Liver (tissue), 9 donors: ENCODE measurements around the gene MGAT5. TPM values are rescaled to one million over a fixed set of nuclear protein-coding genes. Genes with fewer than 3 reads are reported as not detected.

ENCODE experiments used
- DNase-seq: peaks from one replicate; pipeline ENCODE4 v3.0.0-alpha.2; 2017; ENCODE audit warnings: low spot score
- H3K27ac ChIP-seq, 2 donors: one replicate each; pipeline ENCODE4 v1.7.0; 2013; ENCODE audit warnings: inconsistent platforms in 2 of 2, low read length in 2 of 2, control low read depth in 1 of 2, low read depth in 1 of 2, mild to moderate bottlenecking in 1 of 2
- H3K27me3 ChIP-seq, 4 donors: one replicate each; pipeline versions ENCODE4 v1.6.1 to v1.7.0; 2013; ENCODE audit warnings: low read length in 3 of 4, inconsistent platforms in 1 of 4, mild to moderate bottlenecking in 1 of 4, moderate library complexity in 1 of 4; ENCODE audit not compliant: control insufficient read depth in 4 of 4, insufficient read depth in 4 of 4
- H3K36me3 ChIP-seq, 4 donors: one replicate each; pipeline versions ENCODE4 v1.6.1 to v1.7.0; 2013; ENCODE audit warnings: low read length in 3 of 4, mild to moderate bottlenecking in 3 of 4, low read depth in 1 of 4, moderate library complexity in 1 of 4; ENCODE audit not compliant: control insufficient read depth in 4 of 4, insufficient read depth in 3 of 4
- H3K4me1 ChIP-seq, 4 donors: one replicate each; pipeline versions ENCODE4 v1.6.1 to v1.7.0; 2013; ENCODE audit warnings: low read length in 3 of 4, mild to moderate bottlenecking in 3 of 4, moderate library complexity in 1 of 4; ENCODE audit not compliant: control insufficient read depth in 4 of 4, insufficient read depth in 4 of 4
- H3K4me3 ChIP-seq, 3 donors: one replicate each; pipeline versions ENCODE4 v1.6.1 to v1.7.0; 2013; ENCODE audit warnings: low read length in 3 of 3, control low read depth in 1 of 3, low read depth in 1 of 3, mild to moderate bottlenecking in 1 of 3
- H3K9ac ChIP-seq, 2 donors: one replicate each; pipeline ENCODE4 v1.7.0; 2013; ENCODE audit warnings: low read length in 2 of 2, mild to moderate bottlenecking in 2 of 2, moderate library complexity in 2 of 2, control low read depth in 1 of 2, low read depth in 1 of 2
- H3K9me3 ChIP-seq, 4 donors: one replicate each; pipeline versions ENCODE4 v1.6.1 to v1.7.0; 2013; ENCODE audit warnings: low read length in 3 of 4; ENCODE audit not compliant: control insufficient read depth in 4 of 4
- ATF3 ChIP-seq: IDR thresholded peaks from 2 replicates; pipeline ENCODE4 v1.6.1; 2016; ENCODE audit warnings: antibody characterized with exemption
- CTCF ChIP-seq: fragments of 150-350 bp; IDR thresholded peaks from 2 replicates; pipeline ENCODE4 v1.5.1; 2017; ENCODE audit warnings: improper control_type of control experiment, low read depth, low read length; ENCODE audit not compliant: missing input control
- HNF4G ChIP-seq: IDR thresholded peaks from 2 replicates; pipeline ENCODE4 v1.6.1; 2016; ENCODE audit warnings: antibody characterized with exemption
- MAX ChIP-seq: IDR thresholded peaks from 2 replicates; pipeline ENCODE4 v1.6.1; 2016; ENCODE audit warnings: antibody characterized with exemption
- NR2F2 ChIP-seq: IDR thresholded peaks from 2 replicates; pipeline ENCODE4 v1.6.1; 2016; ENCODE audit warnings: antibody characterized with exemption
- RAD21 ChIP-seq, 2 donors: IDR thresholded peaks; 2 replicates each; pipeline ENCODE4 v1.6.1; 2016; ENCODE audit warnings: antibody characterized with exemption in 2 of 2, mild to moderate bottlenecking in 2 of 2
- REST ChIP-seq: IDR thresholded peaks from 2 replicates; pipeline ENCODE4 v1.6.1; 2016; ENCODE audit warnings: antibody characterized with exemption, mild to moderate bottlenecking
- RXRA ChIP-seq, 2 donors: IDR thresholded peaks; 2 replicates each; pipeline ENCODE4 v1.6.1; 2017 to 2018; ENCODE audit warnings: antibody characterized with exemption in 2 of 2, mild to moderate bottlenecking in 1 of 2
- SP1 ChIP-seq: IDR thresholded peaks from 2 replicates; pipeline ENCODE4 v1.6.1; 2018; ENCODE audit warnings: antibody characterized with exemption, mild to moderate bottlenecking
- TAF1 ChIP-seq: conservative IDR thresholded peaks from 2 replicates; pipeline ENCODE4 v1.6.1; 2016; ENCODE audit warnings: antibody characterized with exemption, mild to moderate bottlenecking
- YY1 ChIP-seq: IDR thresholded peaks from 2 replicates; pipeline ENCODE4 v1.6.1; 2016; ENCODE audit warnings: antibody characterized with exemption, mild to moderate bottlenecking
- ZBTB33 ChIP-seq: IDR thresholded peaks from 2 replicates; pipeline ENCODE4 v1.6.1; 2016; ENCODE audit warnings: antibody characterized with exemption
- WGBS: extraction: QIAGEN DNeasy Blood & Tissue Kit; methylation state at CpG from one replicate; pipeline ENCODE4 v1.1.7; 2013; 5-methylcytosine and 5-hydroxymethylcytosine counted together
- polyA plus RNA-seq, 2 donors: library from polyadenylated mRNA; stranded (reverse) in 1 of 2; unstranded in 1 of 2; fragments of 200-250 nt in 1 of 2; fragments of >200 nt in 1 of 2; fragmentation: Nextera tagmentation in 1 of 2; extraction: Ambion mirVana in 1 of 2; gene quantifications; one replicate each; pipeline versions ENCODE4 v1.2.1 to v1.2.3, GENCODE V29; 2013 to 2015
- total RNA-seq, 2 donors: library from RNA; depleted of rRNA; stranded (reverse); fragments of >200 nt; gene quantifications; one replicate each; pipeline ENCODE4 v1.2.3, GENCODE V29; 2014
- donor health status: healthy.
- donor health status: healthy.
- donor health status: healthy.
- donor health status: healthy.
- donor health status: healthy.

MGAT5 gene
- total and polyA plus RNA-seq, 4 donors: 1.8 to 12.7 (median 5.6) TPM

GRCh38 chr2:134206573-134206972, 47.3 kb upstream of the MGAT5 start (continued):
- TF ChIP-seq REST: no peak
- TF ChIP-seq ZBTB33: no peak
- TF ChIP-seq HNF4G: no peak

- DNase-seq: no peak
- Histone ChIP-seq H3K9ac (no peak overlapping the region), H3K36me3 (no peaks in the 10 kb centered on the region), H3K27me3 (no peaks in the 10 kb centered on the region), H3K27ac (no peak overlapping the region), H3K9me3 (no peaks in the 10 kb centered on the region), H3K4me3 (no peak overlapping the region), H3K4me1 (no peaks in the 10 kb centered on the region)
- 72% methylated on average over 5 of the region's 5 CpGs for WGBS
- TF ChIP-seq RAD21 (IDR thresholded peaks at IDR 0.05): peak; percentile 79 to 83
- TF ChIP-seq CTCF: peak; percentile 63
- no peak for TF ChIP-seq NR2F2
Observed at GRCh38 chr2:134207589-134208209, 46.2 kb upstream of the MGAT5 start.

- Histone ChIP-seq H3K9me3 (no peaks in the 10 kb centered on the region), H3K4me3 (no peak overlapping the region), H3K36me3 (no peaks in the 10 kb centered on the region), H3K27ac (no peak overlapping the region), H3K9ac (no peak overlapping the region), H3K27me3 (no peaks in the 10 kb centered on the region), H3K4me1 (no peaks in the 10 kb centered on the region)
- 70% methylated on average over 2 of the region's 2 CpGs for WGBS
- DNase-seq: no peak
- TF ChIP-seq ZBTB33 (no peak), YY1 (no peak), RXRA (IDR thresholded peaks at IDR 0.05) (no peak), NR2F2 (no peak), HNF4G (no peak), REST (no peak), SP1 (no peak), TAF1 (no peak), ATF3 (no peak), CTCF (no peak), MAX (no peak)
Observed at GRCh38 chr2:134208825-134209224, 45.0 kb upstream of the MGAT5 start.
